ENCODE results near the gene NDE1.

Gene NDE1

DNA sequence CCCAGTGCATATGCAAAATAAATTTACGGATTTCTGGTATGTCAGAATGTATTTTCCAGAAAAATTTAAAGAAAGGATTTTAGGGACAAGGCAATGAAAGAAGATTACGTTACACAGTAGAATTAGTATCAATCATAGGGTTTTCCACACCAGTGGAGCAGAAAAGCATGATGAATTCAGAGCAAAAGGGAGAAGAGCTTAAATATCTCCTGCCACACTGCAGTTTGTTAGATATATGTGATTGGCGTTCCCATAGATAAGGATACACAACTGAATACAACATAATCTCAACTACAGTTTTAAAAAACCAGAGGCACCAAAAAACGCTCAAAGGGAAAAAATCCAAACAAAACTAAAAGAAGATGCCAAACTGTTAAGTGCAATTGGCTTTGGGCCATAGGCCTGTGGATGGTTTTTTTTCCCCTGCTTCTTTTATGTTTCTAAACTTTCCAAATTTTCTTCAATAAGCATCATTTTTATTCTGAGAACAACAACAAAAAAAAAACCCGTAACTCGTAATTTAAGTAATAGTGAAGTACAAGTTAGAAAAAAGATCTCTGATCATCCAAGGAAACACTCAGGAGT lies 29.3 kb upstream of the NDE1 start:
- DNase-seq = no peak
- TF ChIP-seq, protein P1, sequence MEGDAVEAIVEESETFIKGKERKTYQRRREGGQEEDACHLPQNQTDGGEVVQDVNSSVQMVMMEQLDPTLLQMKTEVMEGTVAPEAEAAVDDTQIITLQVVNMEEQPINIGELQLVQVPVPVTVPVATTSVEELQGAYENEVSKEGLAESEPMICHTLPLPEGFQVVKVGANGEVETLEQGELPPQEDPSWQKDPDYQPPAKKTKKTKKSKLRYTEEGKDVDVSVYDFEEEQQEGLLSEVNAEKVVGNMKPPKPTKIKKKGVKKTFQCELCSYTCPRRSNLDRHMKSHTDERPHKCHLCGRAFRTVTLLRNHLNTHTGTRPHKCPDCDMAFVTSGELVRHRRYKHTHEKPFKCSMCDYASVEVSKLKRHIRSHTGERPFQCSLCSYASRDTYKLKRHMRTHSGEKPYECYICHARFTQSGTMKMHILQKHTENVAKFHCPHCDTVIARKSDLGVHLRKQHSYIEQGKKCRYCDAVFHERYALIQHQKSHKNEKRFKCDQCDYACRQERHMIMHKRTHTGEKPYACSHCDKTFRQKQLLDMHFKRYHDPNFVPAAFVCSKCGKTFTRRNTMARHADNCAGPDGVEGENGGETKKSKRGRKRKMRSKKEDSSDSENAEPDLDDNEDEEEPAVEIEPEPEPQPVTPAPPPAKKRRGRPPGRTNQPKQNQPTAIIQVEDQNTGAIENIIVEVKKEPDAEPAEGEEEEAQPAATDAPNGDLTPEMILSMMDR (IDR thresholded peaks at IDR 0.05; ENCODE audit: low read depth, low read length) = no peak
- no peaks in the 10 kb centered on the region for H3K9me3 ChIP-seq
- no peak overlapping the region for H3K4me3 ChIP-seq (ENCODE audit: low read depth, low read length)
- H3K36me3 ChIP-seq = peaks cover 59% of the 10 kb centered on the region
- H3K4me1 ChIP-seq = no peaks in the 10 kb centered on the region
- no peaks in the 10 kb centered on the region for H3K27me3 ChIP-seq

DNA sequence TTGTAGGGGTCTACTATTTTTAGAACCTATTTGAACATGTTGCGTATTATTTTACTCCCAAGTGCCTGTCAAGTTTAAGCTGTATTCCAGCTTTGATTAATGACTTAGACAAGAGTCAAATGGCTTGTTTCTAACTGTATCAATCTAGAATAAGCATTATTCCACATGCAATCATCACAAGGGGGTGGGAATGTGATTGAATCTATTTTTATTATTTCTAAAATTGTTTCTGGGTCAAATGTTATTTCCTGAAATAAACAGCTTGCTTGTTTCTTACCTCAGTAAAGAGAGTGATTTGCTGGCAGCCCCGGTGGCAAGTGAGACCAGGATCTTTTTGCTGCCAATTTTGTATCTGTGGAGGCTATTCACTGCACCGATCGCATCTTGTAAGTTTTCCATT lies 28.6 kb upstream of the NDE1 start:
- Histone ChIP-seq H3K36me3 (peaks cover 61% of the 10 kb centered on the region), H3K27me3 (no peaks in the 10 kb centered on the region), H3K4me1 (no peaks in the 10 kb centered on the region), H3K4me3 (ENCODE audit: low read depth, low read length) (no peak overlapping the region), H3K9me3 (no peaks in the 10 kb centered on the region)
- TF ChIP-seq, protein P1 (IDR thresholded peaks at IDR 0.05; ENCODE audit: low read depth, low read length) = no peak
- DNase-seq = no peak

DNA sequence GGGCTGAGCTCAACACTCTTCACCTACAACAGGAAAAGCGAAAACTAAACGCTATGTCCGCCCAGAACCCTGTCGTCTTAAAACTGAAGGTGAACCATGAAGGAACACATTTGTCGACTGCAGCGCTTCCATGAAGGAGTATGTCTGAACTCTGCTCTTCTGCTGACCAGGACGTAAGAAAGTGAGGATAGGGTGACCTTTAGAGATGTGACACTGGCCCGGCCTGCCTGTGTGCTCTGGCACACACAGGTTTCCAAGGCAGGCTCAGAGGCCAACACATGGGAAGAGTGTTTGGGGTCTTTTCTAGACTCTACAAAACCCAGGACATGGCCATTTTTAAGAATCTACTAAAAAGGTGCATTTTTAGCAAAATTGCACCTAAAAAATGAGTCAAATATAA lies 28.2 kb upstream of the NDE1 start:
- TF ChIP-seq, protein P1 (IDR thresholded peaks at IDR 0.05; ENCODE audit: low read depth, low read length) = no peak
- no peak overlapping the region for H3K4me3 ChIP-seq (ENCODE audit: low read depth, low read length)
- H3K36me3 ChIP-seq = peaks cover 60% of the 10 kb centered on the region
- no peaks in the 10 kb centered on the region for H3K27me3 ChIP-seq
- no peak for DNase-seq
- no peaks in the 10 kb centered on the region for H3K9me3 ChIP-seq
- H3K4me1 ChIP-seq = no peaks in the 10 kb centered on the region

DNA sequence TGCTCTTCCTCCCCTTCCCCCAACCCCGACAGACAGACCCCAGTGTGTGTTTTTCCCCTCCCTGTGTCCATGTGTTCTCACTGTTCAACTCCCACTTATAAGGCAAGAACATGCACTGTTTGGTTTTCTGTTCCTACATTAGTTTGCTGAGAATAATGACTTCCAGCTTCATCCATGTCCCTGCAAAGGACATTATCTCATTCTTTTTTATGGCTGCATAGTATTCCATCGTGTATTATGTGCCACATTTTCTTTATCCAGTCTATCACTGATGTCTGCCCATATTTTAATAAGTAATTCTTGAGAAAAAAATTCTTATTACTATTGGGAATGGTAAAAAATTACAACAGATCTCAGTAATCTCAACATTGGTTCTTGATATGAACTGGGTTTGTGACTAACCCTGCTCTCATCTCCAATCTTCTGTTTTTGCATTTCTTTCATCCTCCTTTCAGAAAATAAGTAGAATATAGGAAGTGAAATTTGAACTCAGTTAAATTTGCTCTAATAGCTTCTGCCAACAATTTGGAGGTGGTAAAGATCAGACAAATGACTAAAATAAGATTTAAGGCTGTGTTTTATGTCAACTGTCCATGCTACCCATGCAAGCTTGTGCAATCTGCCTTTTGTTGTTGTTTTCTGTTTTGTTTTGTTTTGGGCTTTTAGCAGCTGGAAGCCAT lies 18.2 kb upstream of the NDE1 start:
- DNase-seq = no peak
- no peak overlapping the region for H3K4me3 ChIP-seq (ENCODE audit: low read depth, low read length)
- no peaks in the 10 kb centered on the region for H3K4me1 ChIP-seq
- no peaks in the 10 kb centered on the region for H3K9me3 ChIP-seq
- TF ChIP-seq, protein P1 (IDR thresholded peaks at IDR 0.05; ENCODE audit: low read depth, low read length) = no peak
- no peaks in the 10 kb centered on the region for H3K27me3 ChIP-seq
- H3K36me3 ChIP-seq = peaks cover 32% of the 10 kb centered on the region

DNA sequence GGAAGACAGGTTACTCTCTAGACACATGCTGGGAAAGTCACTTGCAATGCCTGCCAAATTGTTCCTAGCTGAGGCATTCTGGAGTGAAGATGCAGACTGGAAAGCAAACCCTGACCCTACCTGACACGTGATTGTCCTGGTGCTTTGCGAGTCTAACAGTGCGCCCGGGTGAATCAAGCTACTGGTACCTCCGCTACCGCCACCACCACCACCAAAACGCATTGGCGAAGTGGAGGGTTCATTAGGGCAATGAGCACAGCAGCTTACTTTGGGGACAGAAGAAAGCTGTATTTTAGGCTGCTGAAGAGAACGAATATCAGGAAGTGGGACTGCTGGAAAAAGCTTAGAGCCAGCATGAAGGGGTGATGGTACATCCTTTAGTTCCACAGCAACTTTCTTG lies 14.1 kb upstream of the NDE1 start:
- Histone ChIP-seq H3K36me3 (peaks cover 47% of the 10 kb centered on the region), H3K4me1 (no peaks in the 10 kb centered on the region), H3K4me3 (ENCODE audit: low read depth, low read length) (no peak overlapping the region), H3K9me3 (no peaks in the 10 kb centered on the region), H3K27me3 (no peaks in the 10 kb centered on the region)
- TF ChIP-seq, protein P1 (IDR thresholded peaks at IDR 0.05; ENCODE audit: low read depth, low read length) = no peak
- no peak for DNase-seq

DNA sequence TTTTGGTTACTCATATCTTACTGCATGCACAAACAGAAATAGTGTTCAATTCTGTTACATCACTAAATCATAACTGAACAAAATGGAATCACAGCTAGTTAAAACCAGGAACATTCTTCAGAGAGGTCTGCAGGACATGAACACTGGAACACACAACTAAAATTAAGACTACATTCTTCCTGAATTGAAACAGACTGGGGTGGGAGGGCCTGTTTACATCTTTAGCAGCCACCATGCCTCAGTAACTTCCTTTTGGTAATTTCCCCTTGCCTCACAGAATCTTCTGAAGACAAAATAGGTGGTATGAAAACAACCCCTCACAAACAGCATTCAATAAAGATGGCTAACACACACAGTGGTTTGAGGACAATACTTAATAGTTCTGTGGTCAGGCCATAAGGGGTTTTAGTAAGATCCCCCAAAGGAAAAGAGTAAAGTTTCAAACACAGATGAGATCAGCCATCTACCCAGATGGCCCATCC lies 13.6 kb upstream of the NDE1 start:
- Histone ChIP-seq H3K36me3 (peaks cover 42% of the 10 kb centered on the region), H3K4me3 (ENCODE audit: low read depth, low read length) (no peak overlapping the region), H3K4me1 (no peaks in the 10 kb centered on the region), H3K27me3 (no peaks in the 10 kb centered on the region), H3K9me3 (no peaks in the 10 kb centered on the region)
- no peak for DNase-seq
- TF ChIP-seq, protein P1 (IDR thresholded peaks at IDR 0.05; ENCODE audit: low read depth, low read length) = no peak
